C4-2B (cell line): ENCODE measurements around the gene VWA5A.

ENCODE experiments used
- CTCF ChIP-seq: fragments of 450-650 bp; conservative IDR thresholded peaks from 2 replicates; pipeline ENCODE4 v1.5.1; 2017; ENCODE audit warnings: mild to moderate bottlenecking
- ZFX ChIP-seq: fragments of 450-650 bp; IDR thresholded peaks from 2 replicates; pipeline ENCODE4 v1.6.1; 2017

GRCh38 chr11:124070915-124071622, 44.2 kb upstream of the VWA5A start:
- TF ChIP-seq CTCF (peak; percentile 89), ZFX (no peak)
